Measurements from ENCODE around the gene TMEM121B. TPM values are rescaled to one million over a fixed set of nuclear protein-coding genes. Genes with fewer than 3 reads are reported as not detected.
A peak's percentile ranks its signal among the peaks of the same experiment; 100 is the strongest.

The TMEM121B gene
- polyA plus RNA-seq, 3 donors = 1.4 to 3.2 (median 1.9) TPM

DNA sequence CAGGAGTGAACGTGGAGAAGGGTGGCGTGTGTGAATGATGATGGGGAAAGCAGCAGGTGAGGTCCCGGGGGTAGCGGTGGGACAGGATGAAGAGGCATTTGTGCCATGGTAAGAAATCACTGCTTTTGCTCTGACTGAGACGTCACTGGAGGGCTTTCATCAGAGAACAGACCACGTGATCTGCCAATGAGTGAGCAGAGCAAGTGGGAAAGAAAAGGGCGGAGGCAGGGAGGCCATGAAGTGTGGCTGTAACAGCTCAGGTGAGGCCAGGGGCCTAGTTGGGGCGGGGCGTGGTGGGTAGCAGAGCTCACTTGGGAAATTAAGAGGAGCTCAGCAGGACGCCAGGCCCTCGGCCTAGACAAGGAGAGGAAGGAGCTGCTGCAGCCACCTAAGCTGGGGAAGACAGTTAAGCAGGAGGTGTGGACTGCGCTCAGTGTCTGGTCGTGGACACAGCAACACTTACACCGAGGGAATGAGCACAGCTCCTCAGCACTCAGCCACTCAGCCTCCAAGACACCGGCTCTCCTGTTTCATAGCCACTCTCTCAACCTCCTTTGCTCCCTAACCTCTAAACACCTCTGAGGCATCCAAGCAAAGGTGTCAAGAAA lies 14.1 kb upstream of the TMEM121B start:
- H3K36me3 ChIP-seq (replicated peaks in 1 of 2; ENCODE audit: control insufficient read depth in 1 of 2, insufficient read depth in 2 of 2, low read length in 2 of 2) = peaks cover 43 to 47% of the 10 kb centered on the region in 2 donors
- Mint-ChIP-seq H3K36me3 (peaks cover 38 to 56% of the 10 kb centered on the region in 2 donors), H3K9me3 (no peaks in the 10 kb centered on the region), H3K4me3 (no peak overlapping the region), H3K27me3 (ENCODE audit: low read depth in 3 of 3) (peaks cover 2 to 6% (median 3%) of the 10 kb centered on the region in 3 donors), H3K4me1 (peaks cover 19% of the 10 kb centered on the region), H3K27ac (peak overlapping the region in 3 of 7 donors; percentile 49 to 85 (median 57))
- H3K4me1 ChIP-seq (ENCODE audit: control insufficient read depth in 1 of 2, insufficient read depth in 2 of 2, low read length in 2 of 2) = peaks cover 0 to 8% of the 10 kb centered on the region in 2 donors
- intact Hi-C loops (cut with micrococcal nuclease) = no loop called here
- H3K79me2 ChIP-seq (ENCODE audit: insufficient read depth, low read length) = peaks cover 5% of the 10 kb centered on the region
- TF ChIP-seq CTCF (IDR thresholded peaks at IDR 0.05) = no peak
- no peak overlapping the region for H3K4me3 ChIP-seq (replicated peaks in 1 of 3; ENCODE audit: low read depth in 2 of 3, low read length in 3 of 3)
- H3K27me3 ChIP-seq (ENCODE audit: control insufficient read depth in 2 of 2, insufficient read depth in 2 of 2, low read length in 2 of 2) = no peaks in the 10 kb centered on the region
- H2AFZ ChIP-seq (ENCODE audit: insufficient read depth, low read depth, low read length, poor library complexity, severe bottlenecking) = no peak overlapping the region
- H3K9ac ChIP-seq (ENCODE audit: insufficient read depth, low read length, poor library complexity, severe bottlenecking) = no peak overlapping the region
- no peak overlapping the region for H3K4me2 ChIP-seq (replicated peaks; ENCODE audit: extremely low read depth, low read length, poor library complexity, severe bottlenecking)
- no peaks in the 10 kb centered on the region for H3K9me3 ChIP-seq (replicated peaks in 1 of 2; ENCODE audit: control insufficient read depth in 1 of 2, insufficient read depth in 1 of 2, low read length in 2 of 2)
- WGBS (ENCODE audit: insufficient coverage) = 87% methylated on average over 14 of the region's 15 CpGs
- H4K20me1 ChIP-seq (ENCODE audit: insufficient read depth, low read length) = peaks cover 13% of the 10 kb centered on the region
- no peak overlapping the region for H3K27ac ChIP-seq (ENCODE audit: low read depth in 1 of 2, low read length in 2 of 2)
- no peak for DNase-seq

DNA sequence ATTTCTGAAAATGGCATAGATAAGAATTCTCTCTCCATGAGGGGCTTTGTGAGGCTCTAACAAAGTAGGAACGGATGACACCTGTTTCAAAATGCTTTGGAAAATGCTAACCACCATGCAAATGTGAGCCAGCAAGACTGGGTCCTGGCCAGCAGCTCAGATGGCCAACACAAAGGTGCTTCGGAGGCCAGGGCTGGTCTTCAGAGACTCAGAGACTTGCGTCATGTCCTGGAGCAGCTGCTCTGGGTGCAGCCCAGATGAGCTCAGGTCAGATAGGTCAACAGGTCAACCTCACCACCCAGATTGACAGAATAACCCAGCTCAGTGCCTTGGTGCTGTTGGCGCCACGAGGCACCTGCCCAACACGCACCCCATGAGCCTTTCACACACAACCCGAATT lies 12.0 kb upstream of the TMEM121B start:
- peaks cover 22% of the 10 kb centered on the region for H3K4me1 Mint-ChIP-seq
- H3K27me3 Mint-ChIP-seq (ENCODE audit: low read depth in 3 of 3) = peaks cover 2 to 6% (median 3%) of the 10 kb centered on the region in 3 donors
- no peak overlapping the region for H3K27ac Mint-ChIP-seq
- peaks cover 21 to 40% of the 10 kb centered on the region in 2 donors for H3K36me3 Mint-ChIP-seq
- H3K4me3 Mint-ChIP-seq = no peak overlapping the region
- Histone ChIP-seq H3K36me3 (replicated peaks in 1 of 2; ENCODE audit: control insufficient read depth in 1 of 2, insufficient read depth in 2 of 2, low read length in 2 of 2) (peaks cover 25 to 26% of the 10 kb centered on the region in 2 donors), H3K4me1 (ENCODE audit: control insufficient read depth in 1 of 2, insufficient read depth in 2 of 2, low read length in 2 of 2) (peaks cover 0 to 8% of the 10 kb centered on the region in 2 donors), H3K27ac (ENCODE audit: low read depth in 1 of 2, low read length in 2 of 2) (no peak overlapping the region), H3K79me2 (ENCODE audit: insufficient read depth, low read length) (no peaks in the 10 kb centered on the region), H3K9ac (ENCODE audit: insufficient read depth, low read length, poor library complexity, severe bottlenecking) (no peak overlapping the region), H3K27me3 (ENCODE audit: control insufficient read depth in 2 of 2, insufficient read depth in 2 of 2, low read length in 2 of 2) (no peaks in the 10 kb centered on the region), H4K20me1 (ENCODE audit: insufficient read depth, low read length) (peaks cover 7% of the 10 kb centered on the region), H3K4me2 (replicated peaks; ENCODE audit: extremely low read depth, low read length, poor library complexity, severe bottlenecking) (no peak overlapping the region), H2AFZ (ENCODE audit: insufficient read depth, low read depth, low read length, poor library complexity, severe bottlenecking) (no peak overlapping the region), H3K4me3 (replicated peaks in 1 of 3; ENCODE audit: low read depth in 2 of 3, low read length in 3 of 3) (no peak overlapping the region), H3K9me3 (replicated peaks in 1 of 2; ENCODE audit: control insufficient read depth in 1 of 2, insufficient read depth in 1 of 2, low read length in 2 of 2) (no peaks in the 10 kb centered on the region)
- peaks cover 0 to 1% (median 0%) of the 10 kb centered on the region in 7 donors for H3K9me3 Mint-ChIP-seq
- WGBS (ENCODE audit: insufficient coverage) = 96% methylated on average over 5 of the region's 7 CpGs
- intact Hi-C loops (cut with micrococcal nuclease) = no loop called here
- DNase-seq = no peak
- TF ChIP-seq CTCF (IDR thresholded peaks at IDR 0.05) = no peak

All from CD14-positive monocyte (primary cell).